GM06990 (cell line): ENCODE measurements around the gene SMCR8.
"Not testable (repeated sequence)": the region's sequence is repeated elsewhere in the genome, so short reads cannot be mapped to it uniquely, and the experiment has no call there.

Experiments
- DNase-seq: peaks from one replicate; pipeline ENCODE4 v3.0.0-alpha.2; 2011; ENCODE audit not compliant: insufficient read length; ENCODE audit errors: extremely low read depth
- H3K27me3 ChIP-seq: replicated peaks from 2 replicates; pipeline ENCODE4 v1.6.0; 2011; ENCODE audit warnings: low read length; ENCODE audit not compliant: control insufficient read depth, insufficient read depth
- H3K36me3 ChIP-seq: 2 replicates; pipeline ENCODE4 v1.5.1; 2011; ENCODE audit warnings: low read length; ENCODE audit not compliant: control insufficient read depth, insufficient read depth
- H3K4me3 ChIP-seq: replicated peaks from 2 replicates; pipeline ENCODE4 v1.5.1; 2011; ENCODE audit warnings: low read depth, mild to moderate bottlenecking, control low read depth, low read length
- TF ChIP-seq, protein P1 (sequence below): IDR thresholded peaks from 2 replicates; pipeline ENCODE4 v1.5.1; 2011; ENCODE audit warnings: low read length, control low read depth, mild to moderate bottlenecking, inconsistent platforms; ENCODE audit not compliant: insufficient read depth, poor library complexity, severe bottlenecking

The SMCR8 gene

DNA sequence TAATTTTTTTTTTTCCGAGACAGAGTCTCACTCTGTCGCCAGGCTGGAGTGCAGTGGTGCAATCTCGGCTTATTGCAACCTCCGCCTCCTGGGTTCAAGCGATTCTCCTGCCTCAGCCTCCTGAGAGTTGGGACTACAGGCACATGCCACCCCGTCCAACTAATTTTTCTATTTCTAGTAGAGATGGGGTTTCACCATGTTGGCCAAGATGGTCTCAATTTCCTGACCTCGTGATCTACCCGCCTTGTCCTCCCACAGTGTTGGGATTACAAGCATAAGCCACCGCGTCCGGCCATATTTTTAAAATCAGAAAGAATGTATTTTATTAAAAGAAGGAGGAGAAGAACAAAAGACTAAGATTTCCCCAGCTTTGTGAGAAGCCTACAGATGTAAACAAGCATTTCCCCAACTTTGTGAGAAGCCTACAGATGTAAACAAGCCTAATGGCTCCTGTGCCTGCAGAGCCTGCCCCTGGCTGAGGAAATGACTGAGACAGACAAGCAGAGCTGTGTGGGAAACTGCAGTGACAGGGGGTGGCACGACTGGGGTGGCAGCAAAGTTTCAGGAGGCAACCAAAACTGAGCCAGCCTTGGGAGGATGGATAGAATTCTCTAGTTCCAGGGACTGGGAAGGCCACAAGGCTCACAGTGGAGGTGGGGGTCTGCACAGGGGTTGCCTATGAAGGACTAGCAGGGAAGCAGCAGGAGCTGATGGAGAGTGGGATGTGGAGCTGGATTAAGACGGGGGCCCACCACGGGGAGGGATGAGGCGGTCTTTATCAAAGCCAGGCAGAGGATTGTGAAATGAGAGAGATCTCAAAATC lies 23.2 kb upstream of the SMCR8 start:
- Histone ChIP-seq H3K27me3 (no peaks in the 10 kb centered on the region), H3K4me3 (no peak overlapping the region), H3K36me3 (peaks cover 31% of the 10 kb centered on the region)
- TF ChIP-seq, protein P1, sequence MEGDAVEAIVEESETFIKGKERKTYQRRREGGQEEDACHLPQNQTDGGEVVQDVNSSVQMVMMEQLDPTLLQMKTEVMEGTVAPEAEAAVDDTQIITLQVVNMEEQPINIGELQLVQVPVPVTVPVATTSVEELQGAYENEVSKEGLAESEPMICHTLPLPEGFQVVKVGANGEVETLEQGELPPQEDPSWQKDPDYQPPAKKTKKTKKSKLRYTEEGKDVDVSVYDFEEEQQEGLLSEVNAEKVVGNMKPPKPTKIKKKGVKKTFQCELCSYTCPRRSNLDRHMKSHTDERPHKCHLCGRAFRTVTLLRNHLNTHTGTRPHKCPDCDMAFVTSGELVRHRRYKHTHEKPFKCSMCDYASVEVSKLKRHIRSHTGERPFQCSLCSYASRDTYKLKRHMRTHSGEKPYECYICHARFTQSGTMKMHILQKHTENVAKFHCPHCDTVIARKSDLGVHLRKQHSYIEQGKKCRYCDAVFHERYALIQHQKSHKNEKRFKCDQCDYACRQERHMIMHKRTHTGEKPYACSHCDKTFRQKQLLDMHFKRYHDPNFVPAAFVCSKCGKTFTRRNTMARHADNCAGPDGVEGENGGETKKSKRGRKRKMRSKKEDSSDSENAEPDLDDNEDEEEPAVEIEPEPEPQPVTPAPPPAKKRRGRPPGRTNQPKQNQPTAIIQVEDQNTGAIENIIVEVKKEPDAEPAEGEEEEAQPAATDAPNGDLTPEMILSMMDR, result no peak
- no peak for DNase-seq

DNA sequence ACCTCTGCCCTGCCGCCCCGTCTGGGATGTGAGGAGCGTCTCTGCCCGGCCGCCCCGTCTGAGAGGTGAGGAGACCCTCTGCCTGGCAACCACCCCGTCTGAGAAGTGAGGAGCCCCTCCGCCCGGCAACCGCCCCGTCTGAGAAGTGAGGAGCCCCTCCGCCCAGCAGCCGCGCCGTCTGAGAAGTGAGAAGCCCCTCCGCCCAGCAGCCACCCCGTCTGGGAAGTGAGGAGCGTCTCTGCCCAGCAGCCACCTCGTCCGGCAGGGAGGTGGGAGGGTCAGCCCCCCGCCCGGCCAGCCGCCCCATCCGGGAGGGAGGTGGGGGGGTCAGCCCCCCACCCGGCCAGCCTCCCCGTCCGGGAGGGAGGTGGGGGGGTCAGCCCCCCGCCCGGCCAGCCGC lies 17.0 kb upstream of the SMCR8 start:
- not testable (repeated sequence) for H3K27me3 ChIP-seq, H3K4me3 ChIP-seq, DNase-seq
- H3K36me3 ChIP-seq, result peaks cover 24% of the 10 kb centered on the region

DNA sequence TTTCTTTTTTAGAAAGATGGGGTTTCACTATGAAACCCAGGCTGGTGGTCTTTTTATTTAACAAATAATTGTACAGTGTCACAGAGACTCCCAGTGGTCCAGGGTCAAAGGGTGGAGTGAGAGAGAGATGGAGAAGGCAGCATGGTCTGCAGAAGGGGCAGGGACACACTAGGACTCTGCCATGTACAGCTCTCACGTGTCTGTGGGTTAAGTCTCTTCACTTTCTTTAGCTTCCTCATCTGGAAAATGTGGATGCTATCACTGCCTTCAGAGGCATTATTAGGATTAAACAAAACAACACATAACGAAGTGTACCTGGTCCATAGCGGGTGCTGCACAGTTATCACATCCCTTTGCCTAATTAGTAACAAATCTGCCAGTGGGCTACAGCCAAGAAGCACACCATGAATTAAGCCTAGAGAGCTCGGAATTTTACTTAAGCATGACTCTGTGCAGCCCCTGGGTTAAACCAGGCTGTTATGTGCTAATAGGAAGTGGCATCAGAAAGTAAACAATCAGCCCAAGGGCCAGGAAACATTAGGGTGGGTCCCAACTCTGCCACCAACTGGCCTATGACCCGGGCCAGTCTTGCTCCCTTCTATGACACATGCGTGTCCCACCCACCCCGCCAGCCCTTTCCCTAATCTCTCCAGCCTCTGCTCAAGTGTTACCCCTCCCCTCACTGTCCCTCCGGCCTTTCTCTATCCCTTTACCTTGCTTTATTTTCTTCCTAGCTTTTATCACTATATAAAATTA lies 14.2 kb upstream of the SMCR8 start:
- TF ChIP-seq, protein P1, result no peak
- no peak for DNase-seq
- H3K27me3 ChIP-seq, result no peaks in the 10 kb centered on the region
- H3K36me3 ChIP-seq, result peaks cover 29% of the 10 kb centered on the region
- no peak overlapping the region for H3K4me3 ChIP-seq

DNA sequence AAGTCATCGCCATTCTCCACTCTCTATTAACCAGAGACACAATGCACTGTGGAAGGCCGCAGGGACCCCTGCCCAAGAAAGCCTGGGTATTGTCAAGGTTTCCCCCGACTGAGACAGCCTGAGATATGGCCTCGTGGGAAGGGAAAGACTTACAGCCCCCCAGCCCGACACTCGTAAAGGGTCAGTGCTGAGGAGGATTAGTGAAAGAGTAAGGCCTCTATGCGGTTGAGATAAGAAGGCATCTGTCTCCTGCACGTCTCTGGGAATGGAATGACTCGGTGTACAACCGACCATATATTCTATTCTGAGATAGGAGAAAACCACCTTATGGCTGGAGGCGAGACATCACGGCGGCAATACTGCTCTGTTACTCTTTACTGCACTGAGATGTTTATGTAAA lies 11.9 kb upstream of the SMCR8 start:
- not testable (repeated sequence) for H3K4me3 ChIP-seq, H3K27me3 ChIP-seq, DNase-seq
- H3K36me3 ChIP-seq, result peaks cover 35% of the 10 kb centered on the region

DNA sequence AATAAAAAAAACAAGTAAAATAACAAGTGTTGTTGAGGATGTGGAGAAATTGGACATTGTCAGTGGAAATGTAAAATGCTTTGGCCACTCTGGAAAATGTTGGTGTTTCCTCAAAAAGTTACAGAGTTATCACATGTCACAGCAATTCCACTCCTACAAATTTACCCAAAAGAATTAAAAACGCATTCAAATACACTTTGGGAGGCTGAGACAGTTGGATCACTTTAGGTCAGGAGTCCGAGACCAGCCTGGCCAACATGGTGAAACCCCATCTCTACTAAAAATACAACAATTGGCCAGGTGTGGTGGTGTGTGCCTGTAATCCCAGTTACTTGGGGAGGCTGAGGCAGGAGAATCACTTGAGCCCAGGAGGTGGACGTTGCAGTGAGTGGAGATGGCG lies 5.9 kb upstream of the SMCR8 start:
- Histone ChIP-seq H3K4me3 (no peak overlapping the region), H3K36me3 (peaks cover 18% of the 10 kb centered on the region), H3K27me3 (no peaks in the 10 kb centered on the region)
- TF ChIP-seq, protein P1, result no peak
- DNase-seq, result no peak

DNA sequence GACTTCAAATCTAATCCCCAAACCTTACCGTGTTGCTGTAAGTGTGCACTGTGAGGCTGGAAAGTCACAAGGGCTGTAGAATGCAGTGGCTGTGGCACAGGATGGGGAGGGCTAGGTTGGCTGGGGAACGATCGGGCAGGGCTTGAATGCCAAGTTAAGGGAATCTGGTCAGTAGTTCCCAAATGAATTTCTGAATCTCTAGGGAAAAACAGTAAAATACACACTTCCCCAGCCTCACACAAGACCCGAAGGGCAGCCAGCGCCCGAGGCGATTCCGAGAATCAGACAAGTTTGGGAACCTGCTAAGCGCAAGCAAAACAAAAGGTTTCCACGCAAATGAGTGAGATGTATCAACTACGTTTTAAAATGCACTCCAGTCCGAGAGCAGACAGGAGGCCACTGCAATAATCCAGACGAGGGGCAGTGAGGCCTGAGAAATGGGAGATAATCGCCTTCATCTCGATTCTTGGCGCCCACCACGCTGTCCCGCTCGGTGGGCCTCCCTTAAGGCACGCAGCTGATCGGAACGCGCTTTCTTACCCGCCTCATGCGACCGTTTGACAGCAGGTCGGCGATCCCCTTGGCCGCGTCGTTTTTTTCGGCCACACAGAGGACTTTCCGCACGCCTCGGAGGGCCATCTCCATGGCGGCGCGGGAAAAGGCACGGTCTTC lies 898 bp upstream of the SMCR8 start:
- peak overlapping the region; percentile 81 for H3K4me3 ChIP-seq
- DNase-seq, result no peak
- no peaks in the 10 kb centered on the region for H3K27me3 ChIP-seq
- TF ChIP-seq, protein P1, result no peak
- H3K36me3 ChIP-seq, result peaks cover 11% of the 10 kb centered on the region
